Glutamatergic neuron (in vitro differentiated cells): ENCODE measurements around the gene STIP1. TPM values are rescaled to one million over a fixed set of nuclear protein-coding genes. Genes with fewer than 3 reads are reported as not detected.

Source experiments
- DNase-seq: peaks from one replicate; pipeline ENCODE4 v3.0.0; 2022
- H3K27ac Mint-ChIP-seq: one replicate; pipeline ENCODE4 v1.8.0; 2020; ENCODE audit warnings: mild to moderate bottlenecking, mixed read lengths, inconsistent platforms; ENCODE audit not compliant: unreplicated experiment
- H3K27me3 Mint-ChIP-seq: one replicate; pipeline ENCODE4 v1.8.0; 2020; ENCODE audit warnings: mild to moderate bottlenecking, moderate library complexity, mixed read lengths, inconsistent platforms; ENCODE audit not compliant: unreplicated experiment
- H3K36me3 Mint-ChIP-seq: one replicate; pipeline ENCODE4 v1.8.0; 2020; ENCODE audit warnings: mild to moderate bottlenecking, mixed read lengths, inconsistent platforms; ENCODE audit not compliant: unreplicated experiment
- H3K4me1 Mint-ChIP-seq: one replicate; pipeline ENCODE4 v1.8.0; 2020; ENCODE audit warnings: mild to moderate bottlenecking, low read depth, mixed read lengths, inconsistent platforms; ENCODE audit not compliant: unreplicated experiment
- H3K4me3 Mint-ChIP-seq: one replicate; pipeline ENCODE4 v1.8.0; 2020; ENCODE audit warnings: mild to moderate bottlenecking, mixed read lengths, inconsistent platforms; ENCODE audit not compliant: unreplicated experiment
- H3K9me3 Mint-ChIP-seq: one replicate; pipeline ENCODE4 v1.8.0; 2020; ENCODE audit warnings: mild to moderate bottlenecking, moderate library complexity, mixed read lengths, inconsistent platforms; ENCODE audit not compliant: unreplicated experiment
- total RNA-seq: library from RNA; stranded (reverse); fragmentation: NEBNext Ultra II Directional; extraction: Animal tissue kit (Norgen Biotek cat#: 25700); gene quantifications from one replicate; pipeline ENCODE4 v1.2.1, GENCODE V29; 2021; ENCODE audit not compliant: unreplicated experiment
- TF ChIP-seq, protein P1 (sequence below): fragments of 200-600 bp; sonication (generic); IDR thresholded peaks from one replicate; pipeline ENCODE4 v1.5.0; 2021; ENCODE audit not compliant: partially characterized antibody, unreplicated experiment

Gene STIP1
- total RNA-seq, 1 donor from 2014 or later = 160 TPM

DNA sequence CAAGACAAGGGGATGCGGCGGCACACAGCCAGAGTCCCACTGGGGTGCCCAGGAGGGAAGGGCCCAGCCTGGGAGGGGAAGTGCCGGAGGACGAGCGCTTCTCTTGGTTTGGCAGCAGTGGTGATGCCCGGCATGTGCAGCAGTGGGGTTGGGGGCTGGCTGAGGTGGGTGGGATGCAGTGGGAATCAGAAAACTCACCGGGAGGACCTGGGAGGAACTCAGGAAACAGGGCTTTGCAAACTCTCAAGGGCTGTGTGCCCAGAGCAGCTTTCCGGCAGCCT is 23.5 kb downstream of the STIP1 start:
- peaks cover 12% of the 10 kb centered on the region for H3K27me3 Mint-ChIP-seq
- H3K4me3 Mint-ChIP-seq = no peak overlapping the region
- no peak for DNase-seq
- peaks cover 3% of the 10 kb centered on the region for H3K9me3 Mint-ChIP-seq
- H3K36me3 Mint-ChIP-seq = no peaks in the 10 kb centered on the region
- TF ChIP-seq, protein P1, sequence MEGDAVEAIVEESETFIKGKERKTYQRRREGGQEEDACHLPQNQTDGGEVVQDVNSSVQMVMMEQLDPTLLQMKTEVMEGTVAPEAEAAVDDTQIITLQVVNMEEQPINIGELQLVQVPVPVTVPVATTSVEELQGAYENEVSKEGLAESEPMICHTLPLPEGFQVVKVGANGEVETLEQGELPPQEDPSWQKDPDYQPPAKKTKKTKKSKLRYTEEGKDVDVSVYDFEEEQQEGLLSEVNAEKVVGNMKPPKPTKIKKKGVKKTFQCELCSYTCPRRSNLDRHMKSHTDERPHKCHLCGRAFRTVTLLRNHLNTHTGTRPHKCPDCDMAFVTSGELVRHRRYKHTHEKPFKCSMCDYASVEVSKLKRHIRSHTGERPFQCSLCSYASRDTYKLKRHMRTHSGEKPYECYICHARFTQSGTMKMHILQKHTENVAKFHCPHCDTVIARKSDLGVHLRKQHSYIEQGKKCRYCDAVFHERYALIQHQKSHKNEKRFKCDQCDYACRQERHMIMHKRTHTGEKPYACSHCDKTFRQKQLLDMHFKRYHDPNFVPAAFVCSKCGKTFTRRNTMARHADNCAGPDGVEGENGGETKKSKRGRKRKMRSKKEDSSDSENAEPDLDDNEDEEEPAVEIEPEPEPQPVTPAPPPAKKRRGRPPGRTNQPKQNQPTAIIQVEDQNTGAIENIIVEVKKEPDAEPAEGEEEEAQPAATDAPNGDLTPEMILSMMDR = no peak
- peaks cover 2% of the 10 kb centered on the region for H3K4me1 Mint-ChIP-seq
- no peak overlapping the region for H3K27ac Mint-ChIP-seq

DNA sequence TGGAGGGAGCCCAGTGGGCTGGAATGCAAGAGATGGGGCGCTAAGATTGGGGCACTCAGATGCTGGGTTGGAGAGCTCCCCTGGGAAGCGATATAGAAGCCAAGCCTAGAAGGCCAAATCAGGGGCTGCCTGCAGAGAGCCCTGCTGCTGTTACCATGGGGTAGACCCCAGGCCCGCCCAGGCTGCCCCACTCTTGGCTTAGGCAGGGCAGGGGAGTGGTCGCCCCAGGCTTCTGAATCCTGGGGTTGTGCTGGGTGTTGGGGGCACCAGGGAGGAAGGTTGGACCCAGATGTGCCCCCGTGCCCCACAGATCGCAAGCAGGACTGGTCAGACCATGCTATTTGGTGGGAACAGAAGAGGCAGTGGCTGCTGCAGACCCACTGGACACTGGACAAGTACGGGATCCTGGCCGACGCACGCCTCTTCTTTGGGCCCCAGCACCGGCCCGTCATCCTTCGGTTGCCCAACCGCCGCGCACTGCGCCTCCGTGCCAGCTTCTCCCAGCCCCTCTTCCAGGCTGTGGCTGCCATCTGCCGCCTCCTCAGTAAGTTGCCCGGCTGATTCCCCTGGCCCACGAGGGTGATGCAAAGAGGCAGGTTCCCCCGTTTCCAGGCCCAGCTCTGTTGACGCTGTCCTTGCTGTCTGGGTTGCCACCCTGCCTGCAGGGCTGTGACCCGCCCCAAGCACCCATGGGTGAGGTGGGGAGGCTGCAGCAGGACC is 24.5 kb downstream of the STIP1 start:
- no peak overlapping the region for H3K4me3 Mint-ChIP-seq
- DNase-seq = no peak
- H3K27ac Mint-ChIP-seq = no peak overlapping the region

DNA sequence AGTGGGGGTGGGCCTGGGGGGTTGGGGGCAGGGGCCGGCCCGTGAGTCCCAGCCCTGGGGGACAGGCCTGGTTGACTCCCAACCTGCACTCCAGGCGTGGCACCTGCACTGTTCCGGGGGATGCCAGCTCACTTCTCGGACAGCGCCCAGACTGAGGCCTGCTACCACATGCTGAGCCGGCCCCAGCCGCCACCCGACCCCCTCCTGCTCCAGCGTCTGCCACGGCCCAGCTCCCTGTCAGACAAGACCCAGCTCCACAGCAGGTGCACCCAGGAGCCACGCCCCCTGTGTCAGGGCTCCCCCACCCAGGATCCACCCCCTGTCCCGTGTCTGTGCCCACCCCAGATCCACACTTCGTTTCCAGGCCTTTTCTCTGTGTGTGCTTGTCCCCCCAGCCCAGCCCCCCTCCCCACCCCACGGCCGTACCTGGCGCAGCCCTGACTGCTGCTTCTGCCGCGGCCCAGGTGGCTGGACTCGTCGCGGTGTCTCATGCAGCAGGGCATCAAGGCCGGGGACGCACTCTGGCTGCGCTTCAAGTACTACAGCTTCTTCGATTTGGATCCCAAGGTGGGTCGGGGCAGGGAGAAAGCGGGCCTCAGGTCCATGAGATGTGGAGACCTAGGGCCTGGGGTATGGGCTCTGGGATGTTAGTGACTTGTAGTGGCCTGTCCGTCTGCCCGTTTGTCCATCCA is 25.4 kb downstream of the STIP1 start:
- no peak overlapping the region for H3K27ac Mint-ChIP-seq
- H3K4me3 Mint-ChIP-seq = no peak overlapping the region
- H3K36me3 Mint-ChIP-seq = no peaks in the 10 kb centered on the region
- peak; percentile 21 for DNase-seq
- H3K27me3 Mint-ChIP-seq = peaks cover 12% of the 10 kb centered on the region
- TF ChIP-seq, protein P1 = no peak
- H3K4me1 Mint-ChIP-seq = no peaks in the 10 kb centered on the region
- peaks cover 3% of the 10 kb centered on the region for H3K9me3 Mint-ChIP-seq

More for the DNA sequence above, 24.5 kb downstream of the STIP1 start:
- H3K36me3 Mint-ChIP-seq = no peaks in the 10 kb centered on the region
- peaks cover 12% of the 10 kb centered on the region for H3K27me3 Mint-ChIP-seq
- peaks cover 3% of the 10 kb centered on the region for H3K9me3 Mint-ChIP-seq
- TF ChIP-seq, protein P1 = no peak
- no peaks in the 10 kb centered on the region for H3K4me1 Mint-ChIP-seq

DNA sequence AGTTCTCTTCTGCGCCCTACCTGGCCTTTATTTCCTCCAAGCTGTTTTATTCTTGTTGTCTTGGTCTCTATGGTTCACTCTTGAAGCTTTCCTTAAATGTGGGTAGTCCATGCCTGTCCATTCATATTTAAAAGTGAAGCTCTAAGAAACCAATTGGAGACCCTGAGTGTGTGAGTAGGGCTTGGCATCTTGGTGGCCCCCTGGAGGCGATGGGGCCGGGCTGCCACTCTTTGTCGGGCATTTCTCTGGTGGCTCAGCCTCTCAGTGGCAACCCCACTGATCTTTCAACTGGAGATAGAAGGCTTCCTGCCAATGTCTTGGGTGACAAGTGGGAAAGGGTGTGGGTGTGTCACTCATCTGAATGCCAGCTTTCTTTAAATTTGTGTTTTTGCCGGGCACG is 30.9 kb downstream of the STIP1 start:
- Mint-ChIP-seq H3K4me1 (no peaks in the 10 kb centered on the region), H3K27me3 (peaks cover 9% of the 10 kb centered on the region), H3K27ac (no peak overlapping the region), H3K36me3 (no peaks in the 10 kb centered on the region), H3K4me3 (no peak overlapping the region), H3K9me3 (no peaks in the 10 kb centered on the region)
- no peak for DNase-seq
- TF ChIP-seq, protein P1 = no peak
